Stimulated activated CD4-positive, alpha-beta T cell treated with anti-CD3 and anti-CD28 coated beads, Interleukin-1b, Interleukin-23, amount 100 ng/mL, for 48 hours (primary cell): ENCODE measurements around the gene TNFRSF13B.

ENCODE experiments used
- DNase-seq: peaks from one replicate; pipeline ENCODE4 v3.0.0-alpha.2; 2020

TNFRSF13B gene

DNA sequence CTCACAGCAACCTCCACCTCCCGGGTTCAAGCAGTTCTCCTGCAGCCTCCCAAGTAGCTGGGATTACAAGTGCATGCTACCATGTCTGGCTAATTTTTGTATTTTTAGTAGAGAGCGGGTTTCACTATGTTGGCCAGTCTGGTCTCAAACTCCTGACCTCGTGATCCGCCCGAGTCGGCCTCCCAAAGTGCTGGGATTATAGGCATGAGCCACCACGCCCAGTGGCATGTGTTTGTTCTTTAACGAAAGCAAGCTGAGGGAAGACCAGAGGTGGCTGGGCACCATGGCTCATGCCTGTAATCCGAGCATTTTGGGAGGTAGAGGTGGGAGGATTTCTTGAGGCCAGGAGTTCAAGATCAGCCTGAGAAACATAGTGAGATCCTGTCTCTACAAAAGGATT is 18.1 kb downstream of the TNFRSF13B start:
- DNase-seq = no peak

DNA sequence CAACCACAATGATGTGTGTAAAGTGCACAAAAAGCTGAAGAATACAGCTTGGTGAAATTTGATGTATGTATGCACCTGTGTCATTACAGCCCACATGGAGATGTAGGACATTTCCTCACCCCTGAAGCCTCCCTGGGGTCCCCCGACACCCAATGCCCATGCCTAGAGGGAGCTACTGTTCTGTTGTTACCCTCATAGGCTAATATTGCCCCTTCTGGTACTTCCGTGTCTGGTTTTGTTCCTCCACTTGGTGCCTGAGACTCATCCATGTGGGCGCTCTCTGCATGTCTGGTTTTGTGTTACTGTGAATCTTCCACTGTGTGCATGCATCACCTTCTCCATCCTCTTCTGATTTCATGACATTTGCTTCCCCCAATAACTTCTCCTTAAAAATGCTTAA is 18.6 kb downstream of the TNFRSF13B start:
- DNase-seq = no peak

DNA sequence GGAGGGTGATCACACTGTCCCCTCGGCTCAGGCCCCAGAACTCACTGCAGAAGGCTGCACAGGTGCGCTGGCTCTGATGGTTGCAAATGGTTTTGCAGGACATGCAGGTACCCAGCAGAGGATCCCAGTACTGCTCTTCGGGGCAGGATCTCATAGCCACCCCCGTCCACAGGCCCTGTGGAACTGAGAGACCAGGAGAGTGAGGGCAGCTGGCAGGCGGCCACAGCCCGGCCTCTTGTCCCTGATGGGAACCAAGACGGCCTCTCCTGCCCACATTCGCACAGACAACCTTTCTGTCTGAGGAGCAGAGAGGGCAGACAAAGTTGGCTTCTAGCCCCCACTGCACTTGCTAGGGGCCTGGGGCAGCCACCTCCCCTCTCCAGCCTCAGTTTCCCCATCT is 19.5 kb downstream of the TNFRSF13B start:
- DNase-seq = no peak

DNA sequence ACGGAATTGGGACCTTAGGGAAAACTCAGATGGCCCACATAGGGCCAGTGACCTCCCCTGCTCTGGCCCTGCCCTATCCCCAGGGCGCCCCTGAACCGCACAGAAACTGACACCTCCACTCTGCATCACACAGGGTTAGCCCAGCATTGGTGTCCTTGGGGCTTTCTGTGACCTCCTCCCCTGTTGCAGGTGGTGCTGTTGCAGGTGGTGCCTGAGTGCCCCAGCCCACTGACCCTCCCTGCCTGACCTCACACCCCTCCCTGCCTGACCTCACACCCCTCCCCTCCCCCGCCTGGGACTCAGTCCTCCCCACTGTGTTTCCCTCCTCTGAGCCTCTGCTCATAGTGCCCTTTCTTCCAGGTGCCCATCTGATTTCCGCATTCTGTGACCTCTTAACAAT is 21.4 kb downstream of the TNFRSF13B start:
- no peak for DNase-seq

DNA sequence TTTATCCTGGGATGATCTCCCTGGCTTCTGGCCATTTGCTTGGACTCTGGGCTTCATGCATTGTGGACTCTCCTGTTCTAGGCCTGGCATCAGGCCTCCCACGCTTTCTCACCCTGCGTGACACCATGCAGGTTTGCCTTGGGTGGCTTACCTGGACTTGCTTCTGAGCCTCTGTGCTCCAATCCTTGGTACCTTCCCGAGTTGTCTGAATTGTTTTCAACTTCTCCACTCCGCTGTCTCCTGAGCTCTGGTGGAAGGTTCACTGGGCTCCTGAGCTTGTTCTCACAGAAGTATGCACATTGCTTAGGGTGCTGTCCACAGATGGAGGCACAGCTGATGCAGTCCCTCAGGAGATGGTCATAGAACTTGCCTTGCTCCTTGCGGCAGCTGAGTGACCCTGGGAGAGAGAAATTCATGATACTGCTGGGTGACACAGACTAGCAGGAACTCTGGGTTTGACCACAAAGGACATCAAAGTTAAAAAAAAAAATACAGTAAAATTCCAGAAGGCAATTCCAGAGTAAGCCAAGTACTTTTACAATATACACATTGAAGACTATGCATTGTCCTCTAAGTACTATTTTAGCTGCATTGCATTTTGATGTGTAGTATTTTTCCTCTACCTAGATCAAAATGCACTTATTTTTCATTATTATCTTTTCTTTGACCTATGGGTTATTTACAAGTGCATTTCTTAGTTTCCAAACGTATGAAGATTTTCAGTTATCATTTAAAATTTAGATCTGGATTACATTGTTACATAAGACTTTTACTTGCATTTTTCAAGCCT is 23.1 kb downstream of the TNFRSF13B start:
- DNase-seq = no peak

DNA sequence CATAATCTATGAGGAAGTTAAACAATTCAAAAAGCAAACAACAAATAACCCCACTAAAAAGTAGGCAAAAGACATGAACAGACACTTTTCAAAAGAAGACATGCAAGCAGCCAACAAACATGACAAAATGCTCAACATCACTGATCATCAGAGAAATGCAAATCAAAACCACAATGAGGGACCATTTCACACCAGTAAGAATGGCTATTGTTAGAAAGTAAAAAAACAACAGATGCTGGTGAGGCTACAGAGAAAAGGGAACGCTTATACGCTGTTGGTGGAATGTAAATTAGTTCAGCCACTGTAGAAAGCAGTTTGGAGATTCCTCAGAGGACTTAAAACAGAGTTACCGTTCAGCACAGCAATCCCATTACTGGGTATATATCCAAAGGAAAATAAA is 24.4 kb downstream of the TNFRSF13B start:
- DNase-seq = no peak

DNA sequence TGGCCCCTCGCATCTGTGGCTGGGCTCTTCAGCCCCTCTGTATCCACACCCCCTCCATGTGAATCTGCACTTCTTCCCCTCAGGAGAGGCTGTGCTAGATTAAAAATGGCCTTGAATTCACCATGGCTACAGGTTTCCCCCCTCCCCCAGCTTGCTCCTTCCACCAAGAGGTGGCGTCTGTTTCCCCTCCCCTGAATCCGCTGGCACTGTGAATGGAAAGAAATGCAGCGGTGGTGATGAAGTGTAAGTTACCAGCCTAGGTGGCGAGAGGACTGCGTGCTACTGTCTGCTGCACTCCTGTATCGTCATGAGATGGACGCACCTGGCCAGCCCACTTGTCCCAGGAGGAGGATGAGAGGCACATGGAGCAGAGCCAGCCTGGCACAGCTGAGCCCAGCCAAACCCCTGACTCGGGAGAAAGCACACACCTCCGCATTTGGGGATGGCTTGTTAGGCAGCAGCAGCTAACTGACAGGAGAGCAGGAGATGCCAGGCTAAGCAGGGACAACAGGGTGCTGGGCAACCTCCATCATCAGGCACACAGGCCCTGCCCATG is 26.2 kb downstream of the TNFRSF13B start:
- no peak for DNase-seq

DNA sequence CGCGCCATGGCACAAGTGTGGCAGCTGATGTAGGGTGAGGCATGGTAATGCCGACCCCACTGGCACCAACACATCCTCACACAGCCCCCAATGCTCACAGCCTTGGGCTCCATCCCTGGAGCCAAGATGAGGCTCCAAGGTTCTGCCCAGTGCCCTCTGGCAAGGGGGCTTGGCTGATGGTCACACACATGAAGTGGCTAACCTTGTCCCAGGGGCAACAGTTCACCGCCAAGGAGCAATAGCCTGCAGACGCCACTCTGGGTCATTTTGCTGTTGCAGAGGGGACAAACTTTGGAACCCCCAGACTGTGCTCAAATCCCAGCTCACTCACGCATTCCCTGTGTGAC is 26.8 kb downstream of the TNFRSF13B start:
- DNase-seq = no peak

DNA sequence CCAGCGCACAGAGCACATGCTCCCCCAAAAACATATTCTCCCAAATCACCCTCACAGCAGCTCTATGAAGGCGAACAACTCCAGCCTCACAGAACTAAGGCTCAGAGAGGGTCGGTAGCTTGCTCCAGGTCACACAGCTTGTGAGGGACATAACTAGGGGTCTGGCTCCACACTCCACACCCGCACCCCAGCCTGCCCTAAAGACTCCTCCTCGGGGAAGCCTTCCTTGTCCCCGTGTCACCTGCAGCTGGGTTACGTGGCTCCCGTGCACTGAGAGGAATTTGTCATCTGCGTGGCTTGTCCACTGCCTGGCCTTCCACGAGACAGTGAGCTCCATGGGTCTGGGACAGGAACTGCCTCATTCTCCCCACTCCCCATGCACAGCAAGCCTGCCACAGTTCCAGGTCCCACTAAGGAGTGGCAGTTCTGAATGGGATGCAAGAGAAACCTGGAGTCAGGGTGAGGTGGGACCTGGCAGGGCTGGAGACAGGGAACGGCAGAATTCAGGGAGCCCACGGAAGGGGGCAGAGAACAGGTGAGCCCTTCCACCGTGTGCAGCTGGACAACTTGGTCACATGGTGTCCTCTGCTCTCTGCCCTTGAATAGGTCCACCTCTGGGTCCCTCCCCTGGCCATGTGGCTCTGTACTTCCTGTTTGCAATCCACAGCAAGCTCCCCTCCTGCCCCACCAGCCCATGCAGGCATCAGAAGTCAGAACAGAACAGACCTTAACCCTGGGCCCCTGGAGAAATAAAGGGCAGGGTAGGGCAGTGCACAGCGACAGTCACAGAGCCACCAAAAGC is 27.4 kb downstream of the TNFRSF13B start:
- no peak for DNase-seq

DNA sequence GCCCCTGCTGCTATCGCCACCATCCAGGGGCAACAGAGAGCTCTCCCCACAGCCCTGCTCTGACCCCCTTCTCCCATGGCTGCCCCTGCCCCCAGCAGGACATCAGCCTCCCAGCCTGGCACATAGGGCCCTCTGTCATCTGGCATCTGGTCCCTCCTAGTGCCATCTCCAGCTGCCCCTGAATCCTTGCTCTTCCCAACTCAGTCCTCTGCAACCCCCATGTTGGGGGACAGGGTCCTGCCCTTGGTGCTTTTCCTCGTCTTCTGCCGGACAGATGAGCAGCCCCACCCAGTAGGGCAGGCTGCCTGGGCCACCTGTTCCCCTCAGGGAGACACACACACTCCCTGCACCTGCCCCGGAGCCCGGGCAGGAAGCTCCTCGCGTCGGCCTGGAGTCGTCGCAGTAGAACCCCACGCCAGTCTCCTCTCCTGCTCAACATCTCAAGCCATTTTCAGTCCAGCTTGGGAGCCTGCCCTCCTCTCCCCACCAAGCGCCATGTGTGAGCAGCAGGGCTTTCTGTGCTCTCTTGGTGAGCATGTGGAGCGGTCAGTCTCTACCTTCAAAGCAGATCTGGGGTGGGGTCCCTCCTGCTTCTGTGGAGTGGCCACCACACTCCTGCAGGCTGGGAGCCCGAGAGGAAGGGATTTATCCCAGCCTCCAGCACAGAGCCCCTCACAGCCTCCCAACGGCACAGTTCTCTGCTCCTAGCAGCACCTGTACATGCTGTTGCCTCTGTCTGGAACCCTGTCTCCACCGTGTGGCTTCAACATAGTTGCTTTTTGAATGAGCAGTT is 28.2 kb downstream of the TNFRSF13B start:
- no peak for DNase-seq

DNA sequence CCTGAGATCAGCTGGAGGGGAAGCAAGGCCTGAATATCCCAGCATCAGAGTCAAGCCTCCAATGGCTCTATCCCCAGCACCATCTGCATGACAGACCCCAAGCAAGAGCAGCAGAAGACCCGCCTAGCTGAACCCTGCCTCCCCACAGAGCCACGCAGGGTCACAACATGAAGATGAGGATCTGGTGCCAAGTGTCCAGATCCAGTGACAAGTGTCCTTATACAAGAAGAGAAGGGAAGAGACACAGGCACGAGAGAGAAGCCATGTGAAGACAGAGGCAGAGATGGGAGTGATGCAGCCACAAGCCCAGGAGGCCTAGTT is 28.9 kb downstream of the TNFRSF13B start:
- no peak for DNase-seq

DNA sequence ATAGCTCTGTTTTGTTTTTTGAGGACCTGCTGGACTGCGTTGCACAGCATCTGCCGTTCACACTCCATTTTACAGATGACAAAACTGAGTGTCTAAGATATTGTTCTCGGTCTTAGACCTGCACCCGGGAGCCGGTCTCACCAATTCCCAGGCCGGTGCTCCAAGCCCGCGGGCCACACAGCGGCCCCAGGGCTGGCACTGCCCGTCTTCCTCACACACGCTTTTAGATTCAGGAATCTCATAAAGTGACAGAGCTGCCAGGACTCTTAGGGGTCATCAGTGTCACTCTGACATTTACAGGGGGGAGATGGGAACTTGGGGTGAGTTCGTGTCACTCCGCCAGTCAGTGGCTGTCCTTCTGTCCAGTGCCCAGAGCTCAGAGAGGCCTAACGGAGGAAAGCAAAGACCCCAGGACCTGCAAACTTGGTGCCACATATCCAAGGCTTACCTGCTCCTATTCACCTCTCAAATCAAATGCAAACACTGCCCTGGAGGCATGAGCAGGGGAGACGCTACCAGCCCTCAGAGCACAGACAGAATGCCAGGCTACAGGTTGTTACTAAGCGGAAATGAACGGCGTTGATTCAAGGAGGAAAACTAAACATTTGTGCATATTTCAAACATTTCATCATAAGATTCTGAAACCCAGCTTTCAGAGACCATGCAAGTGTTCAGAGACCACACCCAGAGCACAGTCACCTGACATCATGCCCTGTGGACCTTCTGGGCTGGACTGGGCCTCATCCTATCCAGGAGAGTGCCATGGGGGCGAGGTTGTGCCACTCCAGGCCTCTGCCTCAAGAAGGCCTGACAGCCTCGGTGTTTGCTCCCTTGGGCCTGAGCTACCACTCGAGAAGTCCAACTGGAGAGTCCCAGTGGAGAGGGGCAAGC is 29.5 kb downstream of the TNFRSF13B start:
- no peak for DNase-seq

DNA sequence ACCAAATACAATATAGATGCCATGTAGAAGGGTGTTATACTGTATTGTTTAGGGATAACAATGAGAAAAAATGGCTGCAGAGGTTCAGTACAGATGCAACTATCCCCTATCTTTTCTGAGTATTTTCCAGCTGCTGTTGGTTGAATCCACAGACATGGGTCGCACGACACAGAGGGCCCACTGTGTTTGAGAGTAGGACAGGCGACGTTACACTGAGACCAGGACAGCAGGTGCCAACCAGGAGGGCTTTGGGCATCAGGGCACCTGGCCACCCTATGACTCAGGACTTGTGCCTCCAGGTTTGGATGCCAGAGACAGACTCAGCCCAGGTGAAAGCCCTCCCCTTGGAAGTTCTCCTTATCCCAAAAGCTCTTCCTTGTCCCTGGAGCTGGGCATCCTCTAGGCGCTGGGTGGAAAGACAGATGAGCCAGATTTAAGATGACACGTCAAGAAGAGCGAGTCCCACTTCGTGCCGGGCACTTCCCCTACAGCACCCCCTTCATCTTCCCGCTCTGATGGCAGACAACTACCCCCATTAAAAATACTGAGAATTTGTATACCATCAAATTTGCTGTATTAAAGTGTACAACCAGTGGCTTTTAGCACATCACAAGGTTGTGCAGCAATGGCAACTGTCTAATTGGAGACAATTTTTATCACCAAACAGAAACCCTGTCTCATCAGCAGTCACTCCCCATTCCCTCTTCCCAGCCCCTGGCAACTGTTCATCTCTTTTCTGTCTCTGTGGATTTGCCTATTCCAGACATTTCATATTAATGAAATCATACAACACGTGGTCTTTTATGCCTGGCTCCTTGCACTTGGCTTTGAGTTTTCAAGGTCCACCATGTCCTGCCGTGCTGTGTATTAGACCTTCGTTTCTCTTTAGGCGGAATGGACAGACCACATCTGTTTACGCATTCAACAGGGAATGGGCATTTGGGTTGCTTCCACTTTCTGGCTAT is 30.6 kb downstream of the TNFRSF13B start:
- no peak for DNase-seq

DNA sequence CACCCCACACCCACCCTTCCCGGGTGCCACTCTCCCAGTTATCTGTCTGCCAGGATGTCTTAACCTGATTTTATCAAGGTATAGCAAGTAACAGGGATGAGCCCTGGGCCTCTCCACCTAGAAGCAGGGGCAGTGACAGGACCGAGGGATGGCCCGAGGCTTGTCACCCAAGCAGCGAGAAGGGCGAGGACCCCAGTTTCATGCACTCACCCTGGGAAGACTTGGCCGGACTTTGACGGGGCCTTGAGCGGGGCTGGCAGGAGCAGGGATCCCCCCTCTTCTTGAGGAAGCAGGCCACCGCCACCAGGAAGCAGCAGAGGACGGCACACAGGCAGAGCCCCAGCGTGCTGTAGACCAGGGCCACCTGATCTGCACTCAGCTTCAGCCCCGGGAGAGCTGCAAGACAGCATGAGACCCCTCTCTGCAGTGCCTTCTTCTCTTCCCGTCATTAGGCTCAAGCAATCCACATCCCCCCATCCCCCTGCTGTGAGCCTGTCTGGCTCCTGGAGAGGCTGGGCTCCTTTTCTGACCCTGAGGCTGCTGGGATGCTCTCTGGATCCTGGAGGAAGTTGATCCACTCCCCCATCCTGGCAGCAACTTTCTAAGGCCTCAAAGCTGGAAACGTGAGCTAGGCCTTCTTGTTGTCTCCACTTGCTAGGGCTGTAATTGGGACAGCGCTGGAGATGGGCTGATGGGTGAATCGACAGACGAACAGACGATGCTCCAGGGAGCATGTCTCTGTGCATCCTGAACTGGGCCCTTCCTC is 31.6 kb downstream of the TNFRSF13B start:
- no peak for DNase-seq

DNA sequence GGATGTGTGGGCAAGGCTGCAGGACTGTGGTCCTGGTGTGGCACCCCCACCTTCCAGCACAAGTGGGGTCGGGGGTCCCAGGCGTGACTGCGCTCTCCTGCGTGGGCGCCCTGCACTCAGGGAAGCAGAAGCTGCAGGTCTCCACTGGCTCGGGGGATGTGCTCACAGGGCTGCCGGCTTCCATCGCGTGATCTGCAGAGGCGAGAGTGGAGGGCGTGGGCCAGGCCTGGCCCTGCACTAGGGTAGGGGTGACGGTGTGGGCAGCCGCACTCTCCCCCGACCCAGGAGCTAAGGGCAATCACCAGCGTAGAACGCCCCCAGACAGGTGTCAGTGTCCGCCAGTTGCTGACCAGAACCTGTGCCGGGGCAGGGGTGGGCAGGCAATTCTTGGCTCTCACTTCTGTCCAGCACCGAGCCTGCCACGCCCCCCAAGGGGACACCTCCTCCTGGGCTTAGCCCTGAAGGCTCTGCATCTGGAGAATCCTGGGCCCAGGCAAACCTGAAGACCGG is 32.3 kb downstream of the TNFRSF13B start:
- no peak for DNase-seq

DNA sequence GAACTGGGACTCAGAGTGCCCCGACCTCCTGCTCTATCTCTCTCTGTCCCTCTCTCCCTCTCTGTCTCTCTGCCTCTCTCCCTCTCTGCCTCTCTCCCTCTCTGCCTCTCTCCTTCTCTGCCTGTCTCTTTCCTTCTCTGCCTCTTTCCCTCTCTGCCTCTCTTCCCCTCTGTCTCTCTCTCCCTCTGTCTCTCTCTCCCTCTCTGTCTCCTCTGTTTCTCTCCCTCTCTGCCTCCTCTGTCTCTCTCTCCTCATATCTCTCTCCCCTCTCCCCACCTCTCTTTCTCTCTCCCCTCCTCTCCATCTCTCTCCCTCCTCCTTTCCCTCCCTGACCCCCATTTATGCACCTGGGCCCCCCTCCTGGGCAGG is 32.7 kb downstream of the TNFRSF13B start:
- no peak for DNase-seq

DNA sequence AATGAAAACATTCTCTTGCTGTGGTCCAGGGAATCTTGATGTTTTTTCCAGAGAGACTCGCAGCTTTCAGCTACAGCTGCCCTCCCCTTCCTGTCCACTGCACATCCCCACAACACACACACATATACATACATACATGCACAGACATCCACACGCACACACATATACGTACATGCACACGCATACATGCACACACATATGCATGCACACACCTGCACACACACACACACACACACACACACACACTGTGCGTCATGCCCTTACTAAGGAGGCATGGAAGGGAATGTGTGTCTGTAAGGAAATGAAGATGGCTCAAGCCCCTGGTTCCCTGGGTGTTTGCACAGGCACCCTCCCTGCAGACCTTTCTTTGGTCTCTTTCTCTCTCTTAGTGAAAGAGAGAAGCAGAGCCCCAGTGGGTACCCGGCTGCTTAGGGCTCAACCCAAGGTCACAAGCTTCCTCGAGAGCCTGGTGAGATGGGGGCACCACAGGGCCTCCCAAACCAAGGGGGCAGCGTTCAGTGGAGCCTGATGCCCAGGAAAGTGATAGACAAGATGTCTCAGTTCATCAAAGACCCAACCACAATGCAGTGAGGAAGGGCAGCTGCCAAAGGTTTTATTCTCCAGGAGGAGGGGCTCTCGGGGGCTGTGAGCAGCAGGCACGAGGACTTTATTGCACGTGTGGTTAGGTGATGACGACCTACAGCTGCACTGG is 33.3 kb downstream of the TNFRSF13B start:
- DNase-seq = no peak

DNA sequence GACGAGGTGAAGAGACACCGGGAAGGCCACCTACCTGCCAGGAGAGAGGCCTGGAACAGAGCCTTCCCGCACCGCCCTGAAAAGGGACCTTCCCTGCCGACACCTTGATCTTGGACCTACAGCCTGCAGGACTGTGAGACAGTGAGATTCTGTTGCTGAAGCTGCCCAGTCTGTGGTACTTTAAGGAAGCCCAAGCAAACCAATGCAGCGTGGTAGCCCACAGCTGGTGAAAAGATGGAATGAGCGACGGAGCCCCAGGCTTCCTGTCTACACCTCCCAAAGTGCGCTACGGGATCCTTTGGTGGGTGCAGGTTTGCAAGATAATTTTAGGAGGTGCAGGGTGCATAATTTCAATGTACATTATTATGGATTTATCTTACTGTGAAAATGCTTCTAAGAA is 33.9 kb downstream of the TNFRSF13B start:
- no peak for DNase-seq

DNA sequence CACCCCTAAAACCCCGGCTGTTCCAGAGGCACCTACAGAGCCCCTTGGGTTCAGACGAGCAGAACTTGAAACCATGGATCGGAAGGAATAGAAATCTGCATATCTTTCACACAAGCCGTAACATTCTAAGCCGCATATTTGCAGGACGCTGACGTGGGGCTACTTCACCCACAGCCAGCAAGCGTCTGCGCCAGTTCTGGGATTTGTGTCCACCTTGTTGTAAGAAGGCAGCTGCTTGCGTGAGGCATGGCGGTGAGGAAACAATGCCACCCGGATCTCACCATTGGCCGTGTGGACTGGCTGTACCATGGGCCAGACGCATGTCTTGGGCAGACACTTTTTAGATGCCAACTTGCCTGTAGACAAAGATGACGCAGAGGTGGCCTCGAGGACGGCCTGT is 34.5 kb downstream of the TNFRSF13B start:
- DNase-seq = no peak
